Endothelial cell of umbilical vein (primary cell): ENCODE measurements around the gene CMSS1. TPM values are rescaled to one million over a fixed set of nuclear protein-coding genes. Genes with fewer than 3 reads are reported as not detected.

Source experiments
- BruUV-seq: library from RNA; stranded (reverse); fragments of 400-500 nt; replicated peaks from 2 replicates; lab custom pipeline; 2021; lab: Mats Ljungman, UMichigan
- CTCF ChIA-PET: fragments of 300-600, 350-600 bp; sonication (Branson Sonifier 250); formaldehyde crosslinking; loops from one replicate; lab custom pipeline; 2021; ENCODE audit warnings: antibody characterized with exemption, inconsistent platforms; lab: Charles Lee
- POLR2A ChIA-PET: fragments of 300-600, 350-600 bp; sonication (Branson Sonifier 250); formaldehyde crosslinking; loops from one replicate; lab custom pipeline; 2021; ENCODE audit warnings: antibody characterized with exemption, inconsistent platforms; lab: Charles Lee
- DNase-seq: peaks from one replicate; pipeline ENCODE4 v3.0.0-alpha.2; 2011; ENCODE audit warnings: low read depth, low spot score
- FAIRE-seq: peaks from 2 replicates; lab custom pipeline; 2011; peaks lifted over from hg19 to GRCh38; lab: Jason Lieb, UNC
- H2AFZ ChIP-seq: 2 replicates; pipeline ENCODE4 v1.6.0; 2012; ENCODE audit warnings: low read depth, low read length, control low read depth, inconsistent platforms
- H3K27ac ChIP-seq: 2 replicates; pipeline ENCODE4 v1.5.1; 2011; ENCODE audit warnings: low read depth, mild to moderate bottlenecking, control low read depth, low read length, moderate library complexity; ENCODE audit not compliant: insufficient read depth
- H3K27me3 ChIP-seq, 2 experiments: 2 replicates each; pipeline versions ENCODE4 v1.6.0 to v1.6.1; 2011; ENCODE audit warnings: low read length in 2 of 2, mixed read lengths in 1 of 2; ENCODE audit not compliant: control insufficient read depth in 2 of 2, insufficient read depth in 2 of 2
- H3K36me3 ChIP-seq, 2 experiments: 2 replicates in 1 of 2; 3 replicates in 1 of 2; pipeline ENCODE4 v1.5.1; 2011; ENCODE audit warnings: low read length in 2 of 2, mild to moderate bottlenecking in 1 of 2, moderate library complexity in 1 of 2; ENCODE audit not compliant: control insufficient read depth in 2 of 2, insufficient read depth in 2 of 2; ENCODE audit errors: extremely low read depth in 1 of 2
- H3K4me1 ChIP-seq: 3 replicates; pipeline ENCODE4 v1.5.1; 2011; ENCODE audit warnings: mild to moderate bottlenecking, low read length; ENCODE audit not compliant: control insufficient read depth, insufficient read depth; ENCODE audit errors: extremely low read depth
- H3K4me2 ChIP-seq: 2 replicates; pipeline ENCODE4 v1.6.1; 2011; ENCODE audit warnings: low read length, control low read depth, mixed read lengths; ENCODE audit not compliant: insufficient read depth
- H3K4me3 ChIP-seq, 3 experiments: fragments of 200-600 bp in 1 of 3; sonication (generic), shearing (Covaris generic) in 1 of 3; replicated peaks in 1 of 3; 2 replicates each; pipeline ENCODE4 v1.5.1; 2011 to 2016; ENCODE audit warnings: control low read depth in 3 of 3, low read length in 3 of 3, mild to moderate bottlenecking in 2 of 3, inconsistent platforms in 1 of 3, low read depth in 1 of 3, moderate library complexity in 1 of 3; ENCODE audit not compliant: insufficient read depth in 1 of 3
- H3K79me2 ChIP-seq: 2 replicates; pipeline ENCODE4 v1.6.0; 2012; ENCODE audit warnings: low read length, inconsistent platforms; ENCODE audit not compliant: control insufficient read depth, insufficient read depth
- H3K9ac ChIP-seq: replicated peaks from 2 replicates; pipeline ENCODE3; 2011; ENCODE audit warnings: low read length, control low read depth; ENCODE audit not compliant: insufficient read depth; ENCODE audit errors: extremely low read depth
- H3K9me1 ChIP-seq: replicated peaks from 3 replicates; pipeline ENCODE4 v1.6.0; 2011; ENCODE audit warnings: mild to moderate bottlenecking, low read length; ENCODE audit not compliant: control insufficient read depth, insufficient read depth; ENCODE audit errors: extremely low read depth
- H3K9me3 ChIP-seq: replicated peaks from 2 replicates; pipeline ENCODE4 v1.5.1; 2012; ENCODE audit warnings: low read length, inconsistent platforms; ENCODE audit not compliant: control insufficient read depth, insufficient read depth
- H4K20me1 ChIP-seq: replicated peaks from 2 replicates; pipeline ENCODE3; 2011; ENCODE audit warnings: mild to moderate bottlenecking, low read length; ENCODE audit not compliant: control insufficient read depth, insufficient read depth; ENCODE audit errors: extremely low read depth
- EZH2 ChIP-seq: IDR thresholded peaks from 2 replicates; pipeline ENCODE4 v1.6.1; 2012; ENCODE audit warnings: borderline replicate concordance, low read depth, mild to moderate bottlenecking, moderate library complexity, low read length, inconsistent platforms; ENCODE audit not compliant: severe bottlenecking
- FOS ChIP-seq: IDR thresholded peaks from 2 replicates; pipeline ENCODE4 v1.6.1; 2011; ENCODE audit warnings: mild to moderate bottlenecking, low read length, moderate library complexity, borderline replicate concordance; ENCODE audit not compliant: insufficient read depth
- GATA2 ChIP-seq: IDR thresholded peaks from 2 replicates; pipeline ENCODE4 v1.7.0; 2011; ENCODE audit warnings: low read depth, mild to moderate bottlenecking, moderate library complexity, mixed read lengths, low read length; ENCODE audit not compliant: insufficient read length, insufficient read depth
- JUN ChIP-seq: IDR thresholded peaks from 2 replicates; pipeline ENCODE4 v1.6.1; 2011; ENCODE audit warnings: borderline replicate concordance, low read depth; ENCODE audit not compliant: insufficient read length, insufficient read depth
- MYC ChIP-seq: IDR thresholded peaks from one replicate; pipeline ENCODE4 v1.6.1; 2011; ENCODE audit warnings: mild to moderate bottlenecking, low read depth, low read length
- POLR2A ChIP-seq: IDR thresholded peaks from 2 replicates; pipeline ENCODE4 v1.6.1; 2012; ENCODE audit warnings: low read depth, mild to moderate bottlenecking, control low read depth, low read length
- POLR2AphosphoS5 ChIP-seq: IDR thresholded peaks from 2 replicates; pipeline ENCODE4 v1.6.1; 2012; ENCODE audit warnings: low read depth, mild to moderate bottlenecking, control low read depth, low read length, moderate library complexity; ENCODE audit not compliant: insufficient read depth
- dilution Hi-C: fragments of 300-500 bp; cut with MboI; formaldehyde crosslinking; loops from one replicate; pipeline ENCODE4 v1.15.0; 2019; ENCODE audit warnings: low sequenced_read_pairs; ENCODE audit not compliant: extremely low pct_ligation_motif_present
- intact Hi-C: fragments of 100-400 bp; cut with micrococcal nuclease; formaldehyde crosslinking; loops from one replicate; pipeline ENCODE4 v1.10.0; 2022
- polyA plus RNA-seq, 4 experiments: library from polyadenylated mRNA; depleted of rRNA in 3 of 4; stranded (reverse) in 3 of 4; unstranded in 1 of 4; fragments of >200 nt; gene quantifications; 2 replicates each; pipeline versions ENCODE4 v1.2.1 to v1.2.3, GENCODE V29; 2011 to 2012; ENCODE audit warnings: missing spikeins in 1 of 4
- total RNA-seq: library from RNA; stranded (reverse); gene quantifications from 2 replicates; pipeline ENCODE4 v1.2.3, GENCODE V29; 2021
- TF ChIP-seq, protein P1 (sequence below), 2 donors: IDR thresholded peaks; 1 replicate in 1 of 2; 2 replicates in 1 of 2; pipeline ENCODE4 v1.5.1; 2011; ENCODE audit warnings: low read length in 2 of 2, mild to moderate bottlenecking in 2 of 2, moderate library complexity in 2 of 2, control low read depth in 1 of 2, inconsistent platforms in 1 of 2, low read depth in 1 of 2; ENCODE audit not compliant: insufficient read depth in 1 of 2; ENCODE audit errors: extremely low read depth in 1 of 2
- TF ChIP-seq, protein P2 (sequence below): IDR thresholded peaks from 2 replicates; pipeline ENCODE4 v1.6.1; 2011; ENCODE audit not compliant: insufficient read depth, insufficient read length

CMSS1 gene
- total and polyA plus RNA-seq, 2 donors (not counting 3 experiments of a cell fraction or from before 2014, with no cell fraction given) = 9.7 to 60.6 TPM

DNA sequence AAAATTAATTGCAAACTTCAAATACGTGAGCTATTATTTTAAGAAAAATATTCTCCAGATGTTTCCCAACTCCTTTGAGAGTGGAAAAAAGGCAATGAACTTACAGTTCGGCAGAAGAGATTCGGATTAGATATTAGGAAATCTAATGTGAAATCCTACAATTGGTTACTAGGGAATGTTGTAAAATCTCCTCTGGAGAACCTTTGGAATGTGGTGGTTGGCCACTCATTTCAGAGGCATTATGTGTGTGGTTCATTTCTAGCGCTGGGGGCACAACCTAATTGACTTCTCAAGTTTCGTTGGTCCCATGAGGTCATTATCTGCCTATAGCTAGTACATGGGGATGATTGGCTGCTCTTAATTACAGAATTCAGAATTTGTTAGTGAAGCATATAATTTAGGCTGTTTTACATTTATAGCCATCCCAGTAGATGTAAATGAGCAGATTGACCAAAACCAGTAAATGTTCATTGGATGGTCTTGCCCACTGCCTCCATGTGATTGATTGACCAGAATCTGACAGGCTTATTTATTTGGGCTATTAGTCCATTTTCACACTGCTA is 34.6 kb upstream of the CMSS1 start:
- no TSS peak for BruUV-seq
- Histone ChIP-seq H3K79me2 (no peaks in the 10 kb centered on the region), H3K9me3 (no peaks in the 10 kb centered on the region), H3K27me3 (no peaks in the 10 kb centered on the region), H3K9ac (no peak overlapping the region), H2AFZ (no peak overlapping the region), H3K4me1 (no peaks in the 10 kb centered on the region), H3K9me1 (no peaks in the 10 kb centered on the region), H3K36me3 (peaks cover 0 to 9% of the 10 kb centered on the region in 2 experiments), H3K4me2 (no peak overlapping the region), H3K27ac (no peak overlapping the region), H4K20me1 (no peaks in the 10 kb centered on the region), H3K4me3 (no peak overlapping the region)
- FAIRE-seq (no peak), DNase-seq (no peak)
- dilution Hi-C loops = no loop called here
- TF ChIP-seq, protein P1, sequence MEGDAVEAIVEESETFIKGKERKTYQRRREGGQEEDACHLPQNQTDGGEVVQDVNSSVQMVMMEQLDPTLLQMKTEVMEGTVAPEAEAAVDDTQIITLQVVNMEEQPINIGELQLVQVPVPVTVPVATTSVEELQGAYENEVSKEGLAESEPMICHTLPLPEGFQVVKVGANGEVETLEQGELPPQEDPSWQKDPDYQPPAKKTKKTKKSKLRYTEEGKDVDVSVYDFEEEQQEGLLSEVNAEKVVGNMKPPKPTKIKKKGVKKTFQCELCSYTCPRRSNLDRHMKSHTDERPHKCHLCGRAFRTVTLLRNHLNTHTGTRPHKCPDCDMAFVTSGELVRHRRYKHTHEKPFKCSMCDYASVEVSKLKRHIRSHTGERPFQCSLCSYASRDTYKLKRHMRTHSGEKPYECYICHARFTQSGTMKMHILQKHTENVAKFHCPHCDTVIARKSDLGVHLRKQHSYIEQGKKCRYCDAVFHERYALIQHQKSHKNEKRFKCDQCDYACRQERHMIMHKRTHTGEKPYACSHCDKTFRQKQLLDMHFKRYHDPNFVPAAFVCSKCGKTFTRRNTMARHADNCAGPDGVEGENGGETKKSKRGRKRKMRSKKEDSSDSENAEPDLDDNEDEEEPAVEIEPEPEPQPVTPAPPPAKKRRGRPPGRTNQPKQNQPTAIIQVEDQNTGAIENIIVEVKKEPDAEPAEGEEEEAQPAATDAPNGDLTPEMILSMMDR (IDR thresholded peaks at IDR 0.05; ENCODE audit: extremely low read depth in 1 of 2, insufficient read depth in 1 of 2, low read depth in 1 of 2, low read length in 2 of 2) = no peak
- TF ChIP-seq EZH2 (no peak), POLR2AphosphoS5 (no peak), JUN (no peak), MYC (no peak), GATA2 (no peak), POLR2A (no peak), FOS (no peak)
- TF ChIP-seq, protein P2, sequence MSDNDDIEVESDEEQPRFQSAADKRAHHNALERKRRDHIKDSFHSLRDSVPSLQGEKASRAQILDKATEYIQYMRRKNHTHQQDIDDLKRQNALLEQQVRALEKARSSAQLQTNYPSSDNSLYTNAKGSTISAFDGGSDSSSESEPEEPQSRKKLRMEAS = no peak
- POLR2A ChIA-PET = no interaction called here
- CTCF ChIA-PET = interaction anchor here (1.7 kb wide), 1 partner anchor 19 kb away, joined by 5 read pairs; no protein-coding TSS in a partner anchor
- intact Hi-C loops = no loop called here
